ENCODE measurements around the gene PLPPR5. TPM values are rescaled to one million over a fixed set of nuclear protein-coding genes. Genes with fewer than 3 reads are reported as not detected.

Gene PLPPR5
- polyA plus RNA-seq, 1 donor (not counting 4 experiments of a cell fraction or from before 2014, with no cell fraction given) = 0.93 TPM

DNA sequence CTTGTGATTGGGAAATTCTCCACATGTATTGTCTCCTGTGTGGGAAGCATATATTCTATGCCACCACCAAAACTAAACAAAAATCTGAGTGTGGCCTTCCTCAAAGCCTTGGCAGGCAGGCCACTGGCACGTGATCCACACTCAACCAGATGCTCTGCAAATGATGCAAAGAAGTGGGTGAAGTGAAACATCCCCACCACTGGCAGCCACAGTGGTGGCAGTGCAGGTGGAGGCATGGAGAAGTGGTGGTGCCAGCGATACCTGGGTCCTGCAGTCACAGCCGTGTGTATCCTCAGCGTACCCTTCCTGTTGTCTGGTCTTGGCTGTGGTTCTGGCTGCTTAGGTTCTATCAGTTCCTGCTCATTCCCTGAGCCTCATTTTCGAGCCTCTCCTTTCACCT lies 65.2 kb downstream of the PLPPR5 start:
- Histone ChIP-seq H4K20me1 (ENCODE audit: control insufficient read depth, extremely low read depth, insufficient read depth, low read length) (no peaks in the 10 kb centered on the region), H3K79me2 (ENCODE audit: control insufficient read depth, insufficient read depth, low read length) (no peaks in the 10 kb centered on the region), H3K9me3 (ENCODE audit: control insufficient read depth, low read depth, low read length) (no peaks in the 10 kb centered on the region), H3K9ac (ENCODE audit: control insufficient read depth, extremely low read depth, insufficient read depth, low read length) (no peak overlapping the region), H3K27me3 (ENCODE audit: control insufficient read depth, extremely low read depth, insufficient read depth, low read length) (no peaks in the 10 kb centered on the region), H3K36me3 (ENCODE audit: control insufficient read depth in 2 of 2, extremely low read depth in 1 of 2, insufficient read depth in 2 of 2, low read length in 2 of 2) (no peaks in the 10 kb centered on the region), H2AFZ (ENCODE audit: control insufficient read depth, low read length) (no peak overlapping the region), H3K4me3 (ENCODE audit: control insufficient read depth in 2 of 3, extremely low read depth in 1 of 3, insufficient read depth in 2 of 3, low read depth in 1 of 3, low read length in 3 of 3) (no peak overlapping the region), H3K27ac (ENCODE audit: control insufficient read depth, insufficient read depth, low read length) (no peak overlapping the region), H3K4me2 (ENCODE audit: control insufficient read depth, extremely low read depth, insufficient read depth, low read depth, low read length) (no peak overlapping the region), H3K4me1 (ENCODE audit: control insufficient read depth, extremely low read depth, insufficient read depth, low read length) (no peaks in the 10 kb centered on the region), H3K9me1 (ENCODE audit: control insufficient read depth, extremely low read depth, insufficient read depth, low read length) (no peaks in the 10 kb centered on the region)
- dilution Hi-C loops (cut with MboI; ENCODE audit: extremely low pct_ligation_motif_present, low sequenced_read_pairs) = no loop called here
- TF ChIP-seq, protein P1, sequence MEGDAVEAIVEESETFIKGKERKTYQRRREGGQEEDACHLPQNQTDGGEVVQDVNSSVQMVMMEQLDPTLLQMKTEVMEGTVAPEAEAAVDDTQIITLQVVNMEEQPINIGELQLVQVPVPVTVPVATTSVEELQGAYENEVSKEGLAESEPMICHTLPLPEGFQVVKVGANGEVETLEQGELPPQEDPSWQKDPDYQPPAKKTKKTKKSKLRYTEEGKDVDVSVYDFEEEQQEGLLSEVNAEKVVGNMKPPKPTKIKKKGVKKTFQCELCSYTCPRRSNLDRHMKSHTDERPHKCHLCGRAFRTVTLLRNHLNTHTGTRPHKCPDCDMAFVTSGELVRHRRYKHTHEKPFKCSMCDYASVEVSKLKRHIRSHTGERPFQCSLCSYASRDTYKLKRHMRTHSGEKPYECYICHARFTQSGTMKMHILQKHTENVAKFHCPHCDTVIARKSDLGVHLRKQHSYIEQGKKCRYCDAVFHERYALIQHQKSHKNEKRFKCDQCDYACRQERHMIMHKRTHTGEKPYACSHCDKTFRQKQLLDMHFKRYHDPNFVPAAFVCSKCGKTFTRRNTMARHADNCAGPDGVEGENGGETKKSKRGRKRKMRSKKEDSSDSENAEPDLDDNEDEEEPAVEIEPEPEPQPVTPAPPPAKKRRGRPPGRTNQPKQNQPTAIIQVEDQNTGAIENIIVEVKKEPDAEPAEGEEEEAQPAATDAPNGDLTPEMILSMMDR (optimal IDR thresholded peaks at IDR 0.05 in 1 of 3, IDR thresholded peaks at IDR 0.05 in 1 of 3, conservative IDR thresholded peaks at IDR 0.05 in 1 of 3; ENCODE audit: extremely low read depth in 1 of 3, insufficient read depth in 2 of 3, low read length in 3 of 3) = no peak
- no peak for TF ChIP-seq EZH2 (IDR thresholded peaks at IDR 0.05; ENCODE audit: low read length)
- no peak for DNase-seq (ENCODE audit: low read depth, low spot score)
- no peak for FAIRE-seq

DNA sequence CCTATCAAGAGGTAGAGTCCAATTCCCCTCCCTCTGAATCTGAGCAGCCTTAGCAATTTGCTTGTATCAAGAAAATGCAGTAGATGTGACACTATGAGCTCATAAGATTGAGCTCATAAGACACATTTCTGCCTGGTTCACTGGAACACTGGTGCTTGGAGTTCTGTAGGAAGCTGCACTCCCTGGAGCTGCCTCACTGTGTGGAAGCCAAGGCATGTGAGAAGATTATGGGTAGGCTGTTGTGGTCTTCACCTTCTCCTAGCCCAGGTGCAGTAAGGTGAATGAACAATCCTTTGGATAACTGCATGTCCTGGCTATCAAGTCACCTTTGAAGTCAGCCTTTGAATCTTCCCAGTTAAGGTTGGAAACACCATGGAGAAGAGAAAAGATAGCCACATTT lies 67.3 kb downstream of the PLPPR5 start:
- H3K27me3 ChIP-seq (ENCODE audit: control insufficient read depth, extremely low read depth, insufficient read depth, low read length) = no peaks in the 10 kb centered on the region
- H3K4me3 ChIP-seq (ENCODE audit: control insufficient read depth in 2 of 3, extremely low read depth in 1 of 3, insufficient read depth in 2 of 3, low read depth in 1 of 3, low read length in 3 of 3) = no peak overlapping the region
- no peak for FAIRE-seq
- no peaks in the 10 kb centered on the region for H3K79me2 ChIP-seq (ENCODE audit: control insufficient read depth, insufficient read depth, low read length)
- no peaks in the 10 kb centered on the region for H4K20me1 ChIP-seq (ENCODE audit: control insufficient read depth, extremely low read depth, insufficient read depth, low read length)
- dilution Hi-C loops (cut with MboI; ENCODE audit: extremely low pct_ligation_motif_present, low sequenced_read_pairs) = no loop called here
- no peaks in the 10 kb centered on the region for H3K9me3 ChIP-seq (ENCODE audit: control insufficient read depth, low read depth, low read length)
- H3K4me1 ChIP-seq (ENCODE audit: control insufficient read depth, extremely low read depth, insufficient read depth, low read length) = no peaks in the 10 kb centered on the region
- H3K9ac ChIP-seq (ENCODE audit: control insufficient read depth, extremely low read depth, insufficient read depth, low read length) = no peak overlapping the region
- no peaks in the 10 kb centered on the region for H3K36me3 ChIP-seq (ENCODE audit: control insufficient read depth in 2 of 2, extremely low read depth in 1 of 2, insufficient read depth in 2 of 2, low read length in 2 of 2)
- no peak overlapping the region for H3K4me2 ChIP-seq (ENCODE audit: control insufficient read depth, extremely low read depth, insufficient read depth, low read depth, low read length)
- no peak overlapping the region for H3K27ac ChIP-seq (ENCODE audit: control insufficient read depth, insufficient read depth, low read length)
- H3K9me1 ChIP-seq (ENCODE audit: control insufficient read depth, extremely low read depth, insufficient read depth, low read length) = no peaks in the 10 kb centered on the region
- H2AFZ ChIP-seq (ENCODE audit: control insufficient read depth, low read length) = no peak overlapping the region
- no peak for DNase-seq (ENCODE audit: low read depth, low spot score)
- no peak for TF ChIP-seq EZH2 (IDR thresholded peaks at IDR 0.05; ENCODE audit: low read length)
- TF ChIP-seq, protein P1 (optimal IDR thresholded peaks at IDR 0.05 in 1 of 3, IDR thresholded peaks at IDR 0.05 in 1 of 3, conservative IDR thresholded peaks at IDR 0.05 in 1 of 3; ENCODE audit: extremely low read depth in 1 of 3, insufficient read depth in 2 of 3, low read length in 3 of 3) = no peak
